ENCODE results near the gene YTHDF2. TPM values are rescaled to one million over a fixed set of nuclear protein-coding genes. Genes with fewer than 3 reads are reported as not detected.

Gene YTHDF2
- polyA plus RNA-seq, 1 of the 3 experiments (the other 2 are of a cell fraction), result 45.2 TPM

DNA sequence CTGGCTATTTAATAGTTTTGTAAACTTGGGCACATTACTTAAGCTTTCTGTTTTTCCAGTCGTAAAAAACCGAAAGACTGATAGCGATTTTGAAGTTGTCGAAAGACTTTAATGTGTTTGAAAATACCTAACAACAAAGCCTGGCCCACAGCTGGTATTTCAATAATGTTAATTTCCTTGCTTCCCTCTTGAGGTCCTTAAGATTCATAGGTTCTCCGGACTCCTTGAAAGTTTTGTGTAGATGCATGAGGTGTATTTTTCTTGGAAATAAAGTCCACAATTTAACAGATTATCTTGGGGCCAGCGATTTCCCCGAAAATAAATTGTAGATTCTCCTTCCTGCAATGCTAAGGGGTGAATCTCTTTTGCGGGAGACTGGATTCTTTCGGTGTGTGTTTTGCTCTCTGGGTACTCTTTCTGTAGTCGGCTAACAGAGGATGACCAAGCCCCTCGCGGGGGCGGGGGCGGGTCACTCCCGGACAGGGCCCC lies 735 bp upstream of the YTHDF2 start:
- peaks cover 14 to 17% of the 10 kb centered on the region in 2 experiments; a peak in 3 of 4 replicates for H3K4me1 ChIP-seq (ENCODE audit: control insufficient read depth in 1 of 2, insufficient read depth in 2 of 2, low read depth in 1 of 2, low read length in 1 of 2)
- peak overlapping the region; percentile 90 for H3K9ac ChIP-seq
- H3K4me3 ChIP-seq (ENCODE audit: low read depth in 2 of 2, low read length in 1 of 2), result peak overlapping the region; percentile 77 to 97; a peak in 3 of 4 replicates
- peak overlapping the region; percentile 86 for H3K4me2 ChIP-seq
- DNase-seq, result no peak
- CTCF ChIA-PET, result interaction anchor here (0.7 to 2.6 kb wide), 29 partner anchors 10 to 446 kb away, joined by 3 to 47 read pairs (median 5); partner anchors contain the start of genes GMEB1, OPRD1, RNU11 and TAF12
- no peaks in the 10 kb centered on the region for H3K9me3 ChIP-seq
- WGBS (ENCODE audit: low lambda C conversion rate), result 62% methylated on average over 13 of the region's 15 CpGs
- peak overlapping the region; percentile 82 for H2AFZ ChIP-seq (ENCODE audit: low read depth)
- peak overlapping the region; percentile 74 to 88; a peak in 3 of 4 replicates for H3K27ac ChIP-seq (ENCODE audit: low read depth in 2 of 2, low read length in 1 of 2)
- POLR2A ChIA-PET, result interaction anchor here (0.5 to 1.8 kb wide), 13 partner anchors 8 to 446 kb away, joined by 3 to 28 read pairs (median 3); partner anchors contain the start of genes GMEB1, RNU11, SRSF4 and TAF12
- TF ChIP-seq YY1 (IDR thresholded peaks at IDR 0.05; ENCODE audit: low read depth) (no peak), FOSL2 (IDR thresholded peaks at IDR 0.05; ENCODE audit: borderline replicate concordance, low read depth) (no peak), MXI1 (IDR thresholded peaks at IDR 0.05; ENCODE audit: low read depth, low read length) (no peak), SIN3A (IDR thresholded peaks at IDR 0.05; ENCODE audit: borderline replicate concordance, low read depth, low read length) (no peak), RFX5 (IDR thresholded peaks at IDR 0.05; ENCODE audit: low read length) (no peak), FOXM1 (IDR thresholded peaks at IDR 0.05; ENCODE audit: low read depth) (no peak), GABPA (IDR thresholded peaks at IDR 0.05; ENCODE audit: low read depth) (no peak), CHD2 (IDR thresholded peaks at IDR 0.05; ENCODE audit: low read length, partially characterized antibody) (no peak), ELF1 (IDR thresholded peaks at IDR 0.05) (no peak), SMC3 (IDR thresholded peaks at IDR 0.05; ENCODE audit: low read depth, low read length) (no peak), RCOR1 (IDR thresholded peaks at IDR 0.05; ENCODE audit: low read length) (no peak), NRF1 (IDR thresholded peaks at IDR 0.05; ENCODE audit: low read depth, low read length) (no peak), GATA2 (CRISPR knock-in tag; IDR thresholded peaks at IDR 0.05) (no peak), MEF2A (IDR thresholded peaks at IDR 0.05; ENCODE audit: borderline replicate concordance, low read depth) (no peak)
- TF ChIP-seq, protein P1, sequence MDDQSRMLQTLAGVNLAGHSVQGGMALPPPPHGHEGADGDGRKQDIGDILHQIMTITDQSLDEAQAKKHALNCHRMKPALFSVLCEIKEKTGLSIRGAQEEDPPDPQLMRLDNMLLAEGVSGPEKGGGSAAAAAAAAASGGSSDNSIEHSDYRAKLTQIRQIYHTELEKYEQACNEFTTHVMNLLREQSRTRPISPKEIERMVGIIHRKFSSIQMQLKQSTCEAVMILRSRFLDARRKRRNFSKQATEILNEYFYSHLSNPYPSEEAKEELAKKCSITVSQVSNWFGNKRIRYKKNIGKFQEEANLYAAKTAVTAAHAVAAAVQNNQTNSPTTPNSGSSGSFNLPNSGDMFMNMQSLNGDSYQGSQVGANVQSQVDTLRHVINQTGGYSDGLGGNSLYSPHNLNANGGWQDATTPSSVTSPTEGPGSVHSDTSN (IDR thresholded peaks at IDR 0.05), result no peak
- TF ChIP-seq, protein P2, sequence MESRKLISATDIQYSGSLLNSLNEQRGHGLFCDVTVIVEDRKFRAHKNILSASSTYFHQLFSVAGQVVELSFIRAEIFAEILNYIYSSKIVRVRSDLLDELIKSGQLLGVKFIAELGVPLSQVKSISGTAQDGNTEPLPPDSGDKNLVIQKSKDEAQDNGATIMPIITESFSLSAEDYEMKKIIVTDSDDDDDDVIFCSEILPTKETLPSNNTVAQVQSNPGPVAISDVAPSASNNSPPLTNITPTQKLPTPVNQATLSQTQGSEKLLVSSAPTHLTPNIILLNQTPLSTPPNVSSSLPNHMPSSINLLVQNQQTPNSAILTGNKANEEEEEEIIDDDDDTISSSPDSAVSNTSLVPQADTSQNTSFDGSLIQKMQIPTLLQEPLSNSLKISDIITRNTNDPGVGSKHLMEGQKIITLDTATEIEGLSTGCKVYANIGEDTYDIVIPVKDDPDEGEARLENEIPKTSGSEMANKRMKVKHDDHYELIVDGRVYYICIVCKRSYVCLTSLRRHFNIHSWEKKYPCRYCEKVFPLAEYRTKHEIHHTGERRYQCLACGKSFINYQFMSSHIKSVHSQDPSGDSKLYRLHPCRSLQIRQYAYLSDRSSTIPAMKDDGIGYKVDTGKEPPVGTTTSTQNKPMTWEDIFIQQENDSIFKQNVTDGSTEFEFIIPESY (IDR thresholded peaks at IDR 0.05; ENCODE audit: borderline replicate concordance, low read depth), result no peak
- TF ChIP-seq, protein P3, sequence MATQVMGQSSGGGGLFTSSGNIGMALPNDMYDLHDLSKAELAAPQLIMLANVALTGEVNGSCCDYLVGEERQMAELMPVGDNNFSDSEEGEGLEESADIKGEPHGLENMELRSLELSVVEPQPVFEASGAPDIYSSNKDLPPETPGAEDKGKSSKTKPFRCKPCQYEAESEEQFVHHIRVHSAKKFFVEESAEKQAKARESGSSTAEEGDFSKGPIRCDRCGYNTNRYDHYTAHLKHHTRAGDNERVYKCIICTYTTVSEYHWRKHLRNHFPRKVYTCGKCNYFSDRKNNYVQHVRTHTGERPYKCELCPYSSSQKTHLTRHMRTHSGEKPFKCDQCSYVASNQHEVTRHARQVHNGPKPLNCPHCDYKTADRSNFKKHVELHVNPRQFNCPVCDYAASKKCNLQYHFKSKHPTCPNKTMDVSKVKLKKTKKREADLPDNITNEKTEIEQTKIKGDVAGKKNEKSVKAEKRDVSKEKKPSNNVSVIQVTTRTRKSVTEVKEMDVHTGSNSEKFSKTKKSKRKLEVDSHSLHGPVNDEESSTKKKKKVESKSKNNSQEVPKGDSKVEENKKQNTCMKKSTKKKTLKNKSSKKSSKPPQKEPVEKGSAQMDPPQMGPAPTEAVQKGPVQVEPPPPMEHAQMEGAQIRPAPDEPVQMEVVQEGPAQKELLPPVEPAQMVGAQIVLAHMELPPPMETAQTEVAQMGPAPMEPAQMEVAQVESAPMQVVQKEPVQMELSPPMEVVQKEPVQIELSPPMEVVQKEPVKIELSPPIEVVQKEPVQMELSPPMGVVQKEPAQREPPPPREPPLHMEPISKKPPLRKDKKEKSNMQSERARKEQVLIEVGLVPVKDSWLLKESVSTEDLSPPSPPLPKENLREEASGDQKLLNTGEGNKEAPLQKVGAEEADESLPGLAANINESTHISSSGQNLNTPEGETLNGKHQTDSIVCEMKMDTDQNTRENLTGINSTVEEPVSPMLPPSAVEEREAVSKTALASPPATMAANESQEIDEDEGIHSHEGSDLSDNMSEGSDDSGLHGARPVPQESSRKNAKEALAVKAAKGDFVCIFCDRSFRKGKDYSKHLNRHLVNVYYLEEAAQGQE (IDR thresholded peaks at IDR 0.05; ENCODE audit: low read depth, low read length), result no peak
- TF ChIP-seq, protein P4, sequence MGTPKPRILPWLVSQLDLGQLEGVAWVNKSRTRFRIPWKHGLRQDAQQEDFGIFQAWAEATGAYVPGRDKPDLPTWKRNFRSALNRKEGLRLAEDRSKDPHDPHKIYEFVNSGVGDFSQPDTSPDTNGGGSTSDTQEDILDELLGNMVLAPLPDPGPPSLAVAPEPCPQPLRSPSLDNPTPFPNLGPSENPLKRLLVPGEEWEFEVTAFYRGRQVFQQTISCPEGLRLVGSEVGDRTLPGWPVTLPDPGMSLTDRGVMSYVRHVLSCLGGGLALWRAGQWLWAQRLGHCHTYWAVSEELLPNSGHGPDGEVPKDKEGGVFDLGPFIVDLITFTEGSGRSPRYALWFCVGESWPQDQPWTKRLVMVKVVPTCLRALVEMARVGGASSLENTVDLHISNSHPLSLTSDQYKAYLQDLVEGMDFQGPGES (IDR thresholded peaks at IDR 0.05; ENCODE audit: low read depth, low read length), result no peak
- TF ChIP-seq, protein P5, sequence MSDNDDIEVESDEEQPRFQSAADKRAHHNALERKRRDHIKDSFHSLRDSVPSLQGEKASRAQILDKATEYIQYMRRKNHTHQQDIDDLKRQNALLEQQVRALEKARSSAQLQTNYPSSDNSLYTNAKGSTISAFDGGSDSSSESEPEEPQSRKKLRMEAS (IDR thresholded peaks at IDR 0.05; ENCODE audit: low read depth), result no peak
- peaks cover 20 to 31% of the 10 kb centered on the region in 2 experiments for H3K36me3 ChIP-seq (replicated peaks in 1 of 2; ENCODE audit: control insufficient read depth in 1 of 2, insufficient read depth in 2 of 2, low read length in 1 of 2)
- no peaks in the 10 kb centered on the region for H3K27me3 ChIP-seq (ENCODE audit: insufficient read depth)
- peaks cover 4% of the 10 kb centered on the region for H3F3A ChIP-seq (replicated peaks; ENCODE audit: insufficient read depth)
- H3K79me2 ChIP-seq (ENCODE audit: insufficient read depth), result peaks cover 42% of the 10 kb centered on the region
- no peaks in the 10 kb centered on the region for H3K9me2 ChIP-seq
- H4K20me1 ChIP-seq (ENCODE audit: insufficient read depth), result peaks cover 33% of the 10 kb centered on the region

Data from SK-N-SH (cell line).